Vagina (tissue), 2 donors: ENCODE measurements around the gene HOXB3.

Experiments
- POLR2A ChIP-seq, 2 donors: fragments of 450-650 bp; IDR thresholded peaks; one replicate each; pipeline ENCODE4 v1.6.1; 2017; ENCODE audit warnings: antibody characterized with exemption in 2 of 2, mild to moderate bottlenecking in 2 of 2, moderate library complexity in 2 of 2
- POLR2AphosphoS5 ChIP-seq, 2 donors: sonication (generic); formaldehyde crosslinking; IDR thresholded peaks; one replicate each; pipeline ENCODE4 v1.9.0; 2017; ENCODE audit warnings: antibody characterized with exemption in 2 of 2, mild to moderate bottlenecking in 2 of 2, low read depth in 1 of 2; ENCODE audit not compliant: insufficient read depth in 1 of 2
- TF ChIP-seq, protein P1 (sequence below), 3 experiments: fragments of 450-650 bp in 2 of 3; fragments of 200-600 bp in 1 of 3; sonication (generic) in 1 of 3; IDR thresholded peaks; one replicate each; pipeline ENCODE4 v1.5.1; 2017 to 2019; ENCODE audit warnings: antibody characterized with exemption in 3 of 3, mild to moderate bottlenecking in 2 of 3, moderate library complexity in 2 of 3

DNA sequence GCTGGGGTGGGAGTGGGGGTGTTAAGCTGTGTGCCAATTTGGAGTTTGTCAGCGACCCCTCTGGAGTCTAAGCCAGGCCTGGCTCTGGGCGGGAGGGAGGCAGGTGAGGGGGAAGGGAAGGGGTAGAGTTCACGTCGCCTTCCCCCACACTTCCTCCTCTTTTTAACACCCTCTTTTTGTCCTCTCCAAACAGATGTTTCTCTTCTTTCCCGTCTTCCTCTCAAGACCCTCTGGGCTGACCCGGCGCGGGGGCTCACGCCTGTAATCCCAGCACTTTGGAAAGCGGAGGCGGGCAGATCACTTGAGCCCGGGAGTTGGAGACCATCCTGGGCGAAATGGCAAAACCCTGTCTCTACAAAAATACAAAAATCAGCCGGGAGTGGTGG lies 62.5 kb downstream of the HOXB3 start:
- TF ChIP-seq, protein P1, sequence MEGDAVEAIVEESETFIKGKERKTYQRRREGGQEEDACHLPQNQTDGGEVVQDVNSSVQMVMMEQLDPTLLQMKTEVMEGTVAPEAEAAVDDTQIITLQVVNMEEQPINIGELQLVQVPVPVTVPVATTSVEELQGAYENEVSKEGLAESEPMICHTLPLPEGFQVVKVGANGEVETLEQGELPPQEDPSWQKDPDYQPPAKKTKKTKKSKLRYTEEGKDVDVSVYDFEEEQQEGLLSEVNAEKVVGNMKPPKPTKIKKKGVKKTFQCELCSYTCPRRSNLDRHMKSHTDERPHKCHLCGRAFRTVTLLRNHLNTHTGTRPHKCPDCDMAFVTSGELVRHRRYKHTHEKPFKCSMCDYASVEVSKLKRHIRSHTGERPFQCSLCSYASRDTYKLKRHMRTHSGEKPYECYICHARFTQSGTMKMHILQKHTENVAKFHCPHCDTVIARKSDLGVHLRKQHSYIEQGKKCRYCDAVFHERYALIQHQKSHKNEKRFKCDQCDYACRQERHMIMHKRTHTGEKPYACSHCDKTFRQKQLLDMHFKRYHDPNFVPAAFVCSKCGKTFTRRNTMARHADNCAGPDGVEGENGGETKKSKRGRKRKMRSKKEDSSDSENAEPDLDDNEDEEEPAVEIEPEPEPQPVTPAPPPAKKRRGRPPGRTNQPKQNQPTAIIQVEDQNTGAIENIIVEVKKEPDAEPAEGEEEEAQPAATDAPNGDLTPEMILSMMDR (IDR thresholded peaks at IDR 0.05): no peak
- TF ChIP-seq POLR2AphosphoS5 (IDR thresholded peaks at IDR 0.05; ENCODE audit: insufficient read depth in 1 of 2, low read depth in 1 of 2) (no peak), POLR2A (IDR thresholded peaks at IDR 0.05) (no peak)
